ENCODE data around the gene CD68. TPM values are rescaled to one million over a fixed set of nuclear protein-coding genes. Genes with fewer than 3 reads are reported as not detected.
"Not testable (repeated sequence)": the region's sequence is repeated elsewhere in the genome, so short reads cannot be mapped to it uniquely, and the experiment has no call there.

CD68 gene
- total RNA-seq, 1 experiment from 2014 or later = 1.8 TPM

GRCh38 chr17:7592422-7593021, 13.1 kb downstream of the CD68 start:
- Histone ChIP-seq H3K36me3 (ENCODE audit: insufficient read depth, low read length, poor library complexity, severe bottlenecking) (peaks cover 87% of the 10 kb centered on the region), H3K4me3 (ENCODE audit: low read depth, low read length, poor library complexity, severe bottlenecking) (no peak overlapping the region), H3K27ac (ENCODE audit: low read depth, low read length, poor library complexity, severe bottlenecking) (no peak overlapping the region), H3K9me3 (ENCODE audit: low read depth, low read length, poor library complexity, severe bottlenecking) (no peaks in the 10 kb centered on the region), H3K27me3 (replicated peaks; ENCODE audit: insufficient read depth, low read depth, low read length, poor library complexity) (no peaks in the 10 kb centered on the region), H3K4me1 (ENCODE audit: insufficient read depth, low read length, poor library complexity, severe bottlenecking) (no peaks in the 10 kb centered on the region)
- BruUV-seq (replicated peaks) = TSS peak; percentile 55
- intact Hi-C loops (cut with micrococcal nuclease; ENCODE audit: unreplicated experiment) = no loop called here
- no peak for DNase-seq (ENCODE audit: low spot score)
- ChIA-PET CTCF (no interaction called here), POLR2A (ENCODE audit: low non-redundant PET) (no interaction called here)
- TF ChIP-seq CTCF (conservative IDR thresholded peaks at IDR 0.05; ENCODE audit: low read depth, low read length) (no peak), EZH2 (IDR thresholded peaks at IDR 0.05; ENCODE audit: borderline replicate concordance, low read depth, low read length, poor library complexity, severe bottlenecking) (no peak)

GRCh38 chr17:7593296-7593695, 13.9 kb downstream of the CD68 start:
- Histone ChIP-seq H3K27me3 (replicated peaks; ENCODE audit: insufficient read depth, low read depth, low read length, poor library complexity) (no peaks in the 10 kb centered on the region), H3K4me1 (ENCODE audit: insufficient read depth, low read length, poor library complexity, severe bottlenecking) (no peaks in the 10 kb centered on the region), H3K27ac (ENCODE audit: low read depth, low read length, poor library complexity, severe bottlenecking) (no peak overlapping the region), H3K36me3 (ENCODE audit: insufficient read depth, low read length, poor library complexity, severe bottlenecking) (peaks cover 80% of the 10 kb centered on the region), H3K4me3 (ENCODE audit: low read depth, low read length, poor library complexity, severe bottlenecking) (no peak overlapping the region), H3K9me3 (ENCODE audit: low read depth, low read length, poor library complexity, severe bottlenecking) (no peaks in the 10 kb centered on the region)
- no peak for DNase-seq (ENCODE audit: low spot score)
- intact Hi-C loops (cut with micrococcal nuclease; ENCODE audit: unreplicated experiment) = no loop called here
- TF ChIP-seq EZH2 (IDR thresholded peaks at IDR 0.05; ENCODE audit: borderline replicate concordance, low read depth, low read length, poor library complexity, severe bottlenecking) (no peak), CTCF (conservative IDR thresholded peaks at IDR 0.05; ENCODE audit: low read depth, low read length) (no peak)
- ChIA-PET CTCF (no interaction called here), POLR2A (ENCODE audit: low non-redundant PET) (no interaction called here)
- BruUV-seq (replicated peaks) = no TSS peak

- CTCF ChIA-PET; DNase-seq (ENCODE audit: low spot score); POLR2A ChIA-PET (ENCODE audit: low non-redundant PET); H3K4me1 ChIP-seq (ENCODE audit: insufficient read depth, low read length, poor library complexity, severe bottlenecking); H3K9me3 ChIP-seq (ENCODE audit: low read depth, low read length, poor library complexity, severe bottlenecking); intact Hi-C loops (cut with micrococcal nuclease; ENCODE audit: unreplicated experiment); BruUV-seq (replicated peaks); H3K4me3 ChIP-seq (ENCODE audit: low read depth, low read length, poor library complexity, severe bottlenecking); H3K27ac ChIP-seq (ENCODE audit: low read depth, low read length, poor library complexity, severe bottlenecking); H3K27me3 ChIP-seq (replicated peaks; ENCODE audit: insufficient read depth, low read depth, low read length, poor library complexity): not testable (repeated sequence)
- H3K36me3 ChIP-seq (ENCODE audit: insufficient read depth, low read length, poor library complexity, severe bottlenecking) = peaks cover 86% of the 10 kb centered on the region
Observed at GRCh38 chr17:7597561-7597960, 18.1 kb downstream of the CD68 start.

- BruUV-seq (replicated peaks) = no TSS peak
- POLR2A ChIA-PET (ENCODE audit: low non-redundant PET) = no interaction called here
- peaks cover 59% of the 10 kb centered on the region for H3K36me3 ChIP-seq (ENCODE audit: insufficient read depth, low read length, poor library complexity, severe bottlenecking)
Observed at GRCh38 chr17:7606280-7606679, 26.8 kb downstream of the CD68 start.

More at GRCh38 chr17:7606280-7606679, 26.8 kb downstream of the CD68 start:
- DNase-seq (ENCODE audit: low spot score) = no peak
- H3K27ac ChIP-seq (ENCODE audit: low read depth, low read length, poor library complexity, severe bottlenecking) = no peak overlapping the region
- no peaks in the 10 kb centered on the region for H3K9me3 ChIP-seq (ENCODE audit: low read depth, low read length, poor library complexity, severe bottlenecking)
- intact Hi-C loops (cut with micrococcal nuclease; ENCODE audit: unreplicated experiment) = no loop called here
- H3K4me3 ChIP-seq (ENCODE audit: low read depth, low read length, poor library complexity, severe bottlenecking) = no peak overlapping the region
- no peaks in the 10 kb centered on the region for H3K27me3 ChIP-seq (replicated peaks; ENCODE audit: insufficient read depth, low read depth, low read length, poor library complexity)
- CTCF ChIA-PET = no interaction called here
- H3K4me1 ChIP-seq (ENCODE audit: insufficient read depth, low read length, poor library complexity, severe bottlenecking) = no peaks in the 10 kb centered on the region
- TF ChIP-seq EZH2 (IDR thresholded peaks at IDR 0.05; ENCODE audit: borderline replicate concordance, low read depth, low read length, poor library complexity, severe bottlenecking) (no peak), CTCF (conservative IDR thresholded peaks at IDR 0.05; ENCODE audit: low read depth, low read length) (no peak)
